OCI-LY7 (cell line): ENCODE measurements around the gene KCNK4. TPM values are rescaled to one million over a fixed set of nuclear protein-coding genes. Genes with fewer than 3 reads are reported as not detected.
"Not testable (repeated sequence)": the region's sequence is repeated elsewhere in the genome, so short reads cannot be mapped to it uniquely, and the experiment has no call there.

Experiments used
- BruUV-seq: library from RNA; stranded (reverse); fragments of 400-500 nt; replicated peaks from 2 replicates; lab custom pipeline; 2021; lab: Mats Ljungman, UMichigan
- CTCF ChIA-PET: fragments of 300-600 bp; sonication (Branson Sonifier 250); formaldehyde crosslinking; loops from one replicate; lab custom pipeline; 2022; ENCODE audit warnings: antibody characterized with exemption; ENCODE audit not compliant: unreplicated experiment; lab: Charles Lee
- POLR2A ChIA-PET: fragments of 300-600 bp; sonication (Branson Sonifier 250); formaldehyde crosslinking; loops from one replicate; lab custom pipeline; 2022; ENCODE audit warnings: antibody characterized with exemption; lab: Charles Lee
- DNase-seq: peaks from one replicate; pipeline ENCODE4 v3.0.0-alpha.2; 2015; ENCODE audit warnings: low spot score
- H2AFZ ChIP-seq: fragments of 200-600 bp; sonication (generic), shearing (Covaris generic); 2 replicates; pipeline ENCODE4 v1.6.1; 2014; ENCODE audit warnings: mild to moderate bottlenecking, antibody characterized with exemption, low read length, moderate library complexity
- H3K27ac ChIP-seq: fragments of 200-600 bp; sonication (generic); 2 replicates; pipeline ENCODE4 v1.5.1; 2014; ENCODE audit warnings: mixed run types, low read depth, mild to moderate bottlenecking, moderate library complexity, low read length, inconsistent platforms; ENCODE audit not compliant: poor library complexity, severe bottlenecking
- H3K36me3 ChIP-seq: fragments of 200-600 bp; sonication (generic); 2 replicates; pipeline ENCODE4 v1.6.1; 2014; ENCODE audit warnings: mild to moderate bottlenecking, antibody characterized with exemption, low read length, moderate library complexity, mixed read lengths; ENCODE audit not compliant: insufficient read depth
- H3K4me1 ChIP-seq: fragments of 200-600 bp; sonication (generic); 2 replicates; pipeline ENCODE4 v1.5.1; 2014; ENCODE audit warnings: mild to moderate bottlenecking, low read length; ENCODE audit not compliant: insufficient read depth, poor library complexity, severe bottlenecking
- H3K4me2 ChIP-seq: fragments of 200-600 bp; sonication (generic); 2 replicates; pipeline ENCODE4 v1.6.1; 2014; ENCODE audit warnings: mild to moderate bottlenecking, low read length
- H3K4me3 ChIP-seq: fragments of 200-600 bp; sonication (generic); 2 replicates; pipeline ENCODE4 v1.5.1; 2014; ENCODE audit warnings: mild to moderate bottlenecking, low read depth, low read length; ENCODE audit not compliant: poor library complexity, severe bottlenecking
- H3K79me2 ChIP-seq: fragments of 200-600 bp; sonication (generic); 2 replicates; pipeline ENCODE4 v1.6.1; 2016; ENCODE audit warnings: low read depth, mild to moderate bottlenecking, low read length, moderate library complexity, mixed read lengths; ENCODE audit not compliant: insufficient read depth
- H3K9me2 ChIP-seq: fragments of 200-600 bp; sonication (generic); 2 replicates; pipeline ENCODE4 v1.6.1; 2016; ENCODE audit warnings: mild to moderate bottlenecking, low read length, mixed read lengths; ENCODE audit not compliant: insufficient read depth
- H3K9me3 ChIP-seq: fragments of 200-600 bp; sonication (generic); 2 replicates; pipeline ENCODE4 v1.6.1; 2014; ENCODE audit warnings: mild to moderate bottlenecking, mixed run types, low read length, mixed read lengths
- H4K20me1 ChIP-seq: fragments of 200-600 bp; sonication (generic); 2 replicates; pipeline ENCODE4 v1.6.1; 2014; ENCODE audit warnings: mild to moderate bottlenecking, antibody characterized with exemption, low read length, moderate library complexity, mixed read lengths; ENCODE audit not compliant: insufficient read depth
- EZH2phosphoT487 ChIP-seq: fragments of 200-600 bp; sonication (generic); IDR thresholded peaks from 2 replicates; pipeline ENCODE4 v1.6.1; 2018; ENCODE audit warnings: low read depth, borderline replicate concordance, mild to moderate bottlenecking, mixed run types, antibody characterized with exemption, low read length, moderate library complexity, mixed read lengths
- intact Hi-C: fragments of 100-400 bp; cut with micrococcal nuclease; formaldehyde crosslinking; loops from one replicate; pipeline ENCODE4 v1.10.0; 2022; ENCODE audit not compliant: unreplicated experiment
- total RNA-seq, 2 experiments: library from RNA; depleted of rRNA in 1 of 2; stranded (reverse); fragments of >200 nt in 1 of 2; shearing (Covaris generic) in 1 of 2; gene quantifications; 2 replicates each; pipeline ENCODE4 v1.2.3, GENCODE V29; 2014 to 2022
- TF ChIP-seq, protein P1 (sequence below): fragments of 200-600 bp; sonication (generic); conservative IDR thresholded peaks from 2 replicates; pipeline ENCODE4 v1.5.1; 2014; ENCODE audit warnings: mild to moderate bottlenecking, antibody characterized with exemption, low read length, moderate library complexity, mixed read lengths

The KCNK4 gene
- total RNA-seq, 2 experiments from 2014 or later: 0.80 to 0.95 TPM

DNA sequence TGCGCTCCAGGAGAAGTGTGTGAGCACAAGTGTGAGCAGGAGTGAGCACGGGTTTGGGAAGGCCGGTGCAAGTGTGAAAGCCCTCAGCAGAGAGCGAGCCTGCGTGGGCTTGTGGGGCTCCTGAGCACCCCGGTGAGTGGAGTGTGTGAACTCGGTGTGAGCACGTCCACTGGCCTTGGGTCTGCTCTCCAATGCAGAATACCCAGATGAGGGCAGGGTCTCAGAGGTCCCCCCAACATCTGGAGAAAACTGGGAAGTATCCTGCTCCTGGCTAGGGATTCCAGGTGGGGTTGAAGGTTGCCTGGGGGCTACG is 15.4 kb downstream of the KCNK4 start:
- TSS peak; percentile 35 for BruUV-seq
- peaks cover 23% of the 10 kb centered on the region for H3K4me1 ChIP-seq
- H3K79me2 ChIP-seq: peaks cover 25% of the 10 kb centered on the region
- peak overlapping the region; percentile 55 for H3K27ac ChIP-seq
- TF ChIP-seq EZH2phosphoT487: no peak
- TF ChIP-seq, protein P1, sequence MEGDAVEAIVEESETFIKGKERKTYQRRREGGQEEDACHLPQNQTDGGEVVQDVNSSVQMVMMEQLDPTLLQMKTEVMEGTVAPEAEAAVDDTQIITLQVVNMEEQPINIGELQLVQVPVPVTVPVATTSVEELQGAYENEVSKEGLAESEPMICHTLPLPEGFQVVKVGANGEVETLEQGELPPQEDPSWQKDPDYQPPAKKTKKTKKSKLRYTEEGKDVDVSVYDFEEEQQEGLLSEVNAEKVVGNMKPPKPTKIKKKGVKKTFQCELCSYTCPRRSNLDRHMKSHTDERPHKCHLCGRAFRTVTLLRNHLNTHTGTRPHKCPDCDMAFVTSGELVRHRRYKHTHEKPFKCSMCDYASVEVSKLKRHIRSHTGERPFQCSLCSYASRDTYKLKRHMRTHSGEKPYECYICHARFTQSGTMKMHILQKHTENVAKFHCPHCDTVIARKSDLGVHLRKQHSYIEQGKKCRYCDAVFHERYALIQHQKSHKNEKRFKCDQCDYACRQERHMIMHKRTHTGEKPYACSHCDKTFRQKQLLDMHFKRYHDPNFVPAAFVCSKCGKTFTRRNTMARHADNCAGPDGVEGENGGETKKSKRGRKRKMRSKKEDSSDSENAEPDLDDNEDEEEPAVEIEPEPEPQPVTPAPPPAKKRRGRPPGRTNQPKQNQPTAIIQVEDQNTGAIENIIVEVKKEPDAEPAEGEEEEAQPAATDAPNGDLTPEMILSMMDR: no peak
- intact Hi-C loops: loop anchor here (10.0 kb wide), 1 partner anchor 332 kb away; the partner anchor contains the start of gene COX8A
- peak overlapping the region; percentile 88 for H3K4me3 ChIP-seq
- DNase-seq: no peak
- H3K9me3 ChIP-seq: no peaks in the 10 kb centered on the region
- H4K20me1 ChIP-seq: no peaks in the 10 kb centered on the region
- peaks cover 35% of the 10 kb centered on the region for H3K36me3 ChIP-seq
- CTCF ChIA-PET: no interaction called here
- POLR2A ChIA-PET: interaction anchor here (1.7 kb wide), 1 partner anchor 11 kb away, joined by 5 read pairs; the partner anchor contains the start of genes PRDX5 and TRMT112
- peak overlapping the region; percentile 78 for H3K4me2 ChIP-seq
- no peaks in the 10 kb centered on the region for H3K9me2 ChIP-seq
- H2AFZ ChIP-seq: peak overlapping the region; percentile 30; the same call in 1 of the 2 replicates

DNA sequence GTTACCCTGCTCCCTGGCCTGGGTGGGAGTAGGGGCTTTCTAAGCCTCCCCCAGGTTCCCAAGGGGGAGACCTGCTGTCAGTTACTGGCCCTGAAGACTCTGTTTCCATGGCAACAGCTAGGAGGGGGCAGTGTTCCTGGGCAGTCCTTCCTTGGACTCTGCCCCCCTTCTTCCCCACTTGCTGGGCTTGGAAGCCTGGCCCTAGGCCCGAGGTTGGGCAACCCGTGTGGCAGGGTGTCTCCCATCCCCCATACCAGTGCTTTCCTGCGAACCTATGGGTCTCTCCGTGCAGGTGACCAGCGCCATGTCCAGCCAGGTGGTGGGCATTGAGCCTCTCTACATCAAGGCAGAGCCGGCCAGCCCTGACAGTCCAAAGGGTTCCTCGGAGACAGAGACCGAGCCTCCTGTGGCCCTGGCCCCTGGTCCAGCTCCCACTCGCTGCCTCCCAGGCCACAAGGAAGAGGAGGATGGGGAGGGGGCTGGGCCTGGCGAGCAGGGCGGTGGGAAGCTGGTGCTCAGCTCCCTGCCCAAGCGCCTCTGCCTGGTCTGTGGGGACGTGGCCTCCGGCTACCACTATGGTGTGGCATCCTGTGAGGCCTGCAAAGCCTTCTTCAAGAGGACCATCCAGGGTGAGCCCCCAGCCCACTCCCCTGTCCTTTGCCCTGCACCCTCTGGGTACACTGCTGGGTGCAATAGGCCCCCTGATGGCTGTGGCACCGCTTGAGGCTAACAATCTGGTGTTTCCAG is 15.9 kb downstream of the KCNK4 start:
- Histone ChIP-seq H3K36me3 (peaks cover 35% of the 10 kb centered on the region), H3K9me2 (no peaks in the 10 kb centered on the region), H3K4me2 (peak overlapping the region; percentile 78), H2AFZ (no peak overlapping the region), H3K4me3 (peak overlapping the region; percentile 88), H3K79me2 (peaks cover 25% of the 10 kb centered on the region), H4K20me1 (no peaks in the 10 kb centered on the region), H3K27ac (peak overlapping the region; percentile 55), H3K9me3 (no peaks in the 10 kb centered on the region), H3K4me1 (peaks cover 23% of the 10 kb centered on the region)
- TF ChIP-seq, protein P1: no peak
- TF ChIP-seq EZH2phosphoT487: no peak
- no TSS peak for BruUV-seq
- ChIA-PET CTCF (no interaction called here), POLR2A (interaction anchor here (1.7 kb wide), 1 partner anchor 11 kb away, joined by 5 read pairs; the partner anchor contains the start of genes PRDX5 and TRMT112)
- intact Hi-C loops: loop anchor here (10.0 kb wide), 1 partner anchor 332 kb away; the partner anchor contains the start of gene COX8A
- peak; percentile 21 for DNase-seq

- intact Hi-C loops: loop anchor here (10.0 kb wide), 1 partner anchor 333 kb away; the partner anchor contains the start of gene COX8A
- not testable (repeated sequence) for H3K9me3 ChIP-seq, DNase-seq, BruUV-seq, H3K4me3 ChIP-seq, H3K27ac ChIP-seq, H2AFZ ChIP-seq, H3K9me2 ChIP-seq, H4K20me1 ChIP-seq
- ChIA-PET POLR2A (interaction anchor here (1.2 to 1.7 kb wide), 2 partner anchors 10 to 101 kb away, joined by 3 to 5 read pairs; partner anchors contain the start of genes FERMT3, PRDX5 and TRMT112), CTCF (interaction anchor here (1.0 kb wide), 1 partner anchor 10 kb away, joined by 3 read pairs; the partner anchor contains the start of genes PRDX5 and TRMT112)
- Histone ChIP-seq H3K79me2 (peaks cover 25% of the 10 kb centered on the region), H3K36me3 (peaks cover 42% of the 10 kb centered on the region), H3K4me1 (peaks cover 23% of the 10 kb centered on the region), H3K4me2 (peak overlapping the region; percentile 78; the same call in 1 of the 2 replicates)
These were observed 16.7 kb downstream of the KCNK4 start for GRCh38 chr11:64307795-64308194.
